Stomach (tissue), 9 donors: ENCODE data around the gene KCNA2. TPM values are rescaled to one million over a fixed set of nuclear protein-coding genes. Genes with fewer than 3 reads are reported as not detected.

ENCODE experiments used
- DNase-seq, 2 donors: peaks; one replicate each; pipeline versions ENCODE4 v3.0.0 to v3.0.0-alpha.2; 2013 to 2019
- H3K27ac ChIP-seq, 5 donors: fragments of 200-600 bp in 4 of 5; sonication (generic) in 4 of 5; one replicate each; pipeline ENCODE4 v1.5.1; 2013 to 2019; ENCODE audit warnings: mild to moderate bottlenecking in 1 of 5, moderate library complexity in 1 of 5
- H3K27me3 ChIP-seq, 3 donors: fragments of 200-600 bp; sonication (generic); one replicate each; pipeline ENCODE4 v1.5.1; 2017 to 2019; ENCODE audit warnings: mixed run types in 1 of 3
- H3K36me3 ChIP-seq, 4 donors: fragments of 200-600 bp; sonication (generic); 1 replicate in 3 of 4; 2 replicates in 1 of 4; pipeline ENCODE4 v1.5.1; 2016 to 2019
- H3K4me1 ChIP-seq, 4 donors: fragments of 200-600 bp; sonication (generic); one replicate each; pipeline ENCODE4 v1.5.1; 2016 to 2019
- H3K4me3 ChIP-seq, 4 donors: fragments of 200-600 bp; sonication (generic) in 3 of 4; one replicate each; pipeline ENCODE4 v1.5.1; 2016 to 2019; ENCODE audit warnings: mild to moderate bottlenecking in 1 of 4
- H3K9me3 ChIP-seq, 4 donors: fragments of 200-600 bp; sonication (generic); one replicate each; pipeline ENCODE4 v1.5.1; 2016 to 2019
- EP300 ChIP-seq: sonication (generic); formaldehyde crosslinking; IDR thresholded peaks from one replicate; pipeline ENCODE4 v1.6.1; 2017; ENCODE audit warnings: antibody characterized with exemption
- POLR2A ChIP-seq, 4 donors: fragments of 450-650 bp; IDR thresholded peaks; one replicate each; pipeline ENCODE4 v1.6.1; 2016; ENCODE audit warnings: antibody characterized with exemption in 4 of 4, control low read depth in 2 of 4, mild to moderate bottlenecking in 1 of 4, moderate library complexity in 1 of 4
- POLR2AphosphoS5 ChIP-seq, 3 donors: sonication (generic); formaldehyde crosslinking; IDR thresholded peaks; one replicate each; pipeline ENCODE4 v1.6.1; 2016; ENCODE audit warnings: antibody characterized with exemption in 3 of 3
- WGBS, 5 donors: extraction: QIAGEN DNeasy Blood & Tissue Kit in 3 of 5; methylation state at CpG; one replicate each; pipeline versions ENCODE4 v1.1.5 to v1.1.7; 2013 to 2018; 5-methylcytosine and 5-hydroxymethylcytosine counted together
- intact Hi-C: fragments of 100-400 bp; cut with DNase I; formaldehyde crosslinking; loops from one replicate; pipeline ENCODE4 v1.15.1; 2023; ENCODE audit warnings: low total_unique reads
- polyA plus RNA-seq, 3 donors: library from polyadenylated mRNA; stranded (reverse); fragments of 200-250 nt; gene quantifications; one replicate each; pipeline ENCODE4 v1.2.3, GENCODE V29; 2013
- total RNA-seq, 5 donors: library from RNA; depleted of rRNA; stranded (reverse); fragments of >200 nt; gene quantifications; one replicate each; pipeline versions ENCODE4 v1.1.0 to v1.2.3, GENCODE V29; 2014 to 2016
- TF ChIP-seq, protein P1 (sequence below), 7 experiments: fragments of 450-650 bp in 4 of 7; fragments of 200-600 bp in 3 of 7; sonication (generic) in 3 of 7; IDR thresholded peaks; one replicate each; pipeline ENCODE4 v1.5.1; 2016 to 2019; ENCODE audit warnings: antibody characterized with exemption in 7 of 7, control low read depth in 2 of 7, mild to moderate bottlenecking in 1 of 7
- donor health status: healthy with polysubstance abuse.
- donor health status: Bipolar disorder and iron deficiency.
- donor health status: healthy.

Gene KCNA2
- total and polyA plus RNA-seq, 8 donors: under 0.01 to 42.0 (median 0.87) TPM; not detected in 3

- H3K36me3 ChIP-seq: no peaks in the 10 kb centered on the region
- H3K27ac ChIP-seq: no peak overlapping the region
- peaks cover 0 to 13% (median 5%) of the 10 kb centered on the region in 4 donors for H3K4me1 ChIP-seq
- H3K4me3 ChIP-seq: no peak overlapping the region
- H3K9me3 ChIP-seq: no peaks in the 10 kb centered on the region
- WGBS, 5 donors: 79 to 92% (median 89%) methylated on average over 8 of the region's 8 CpGs
- no peak for DNase-seq
- peaks cover 0 to 5% (median 0%) of the 10 kb centered on the region in 3 donors for H3K27me3 ChIP-seq
- no peak for TF ChIP-seq EP300
- TF ChIP-seq, protein P1, sequence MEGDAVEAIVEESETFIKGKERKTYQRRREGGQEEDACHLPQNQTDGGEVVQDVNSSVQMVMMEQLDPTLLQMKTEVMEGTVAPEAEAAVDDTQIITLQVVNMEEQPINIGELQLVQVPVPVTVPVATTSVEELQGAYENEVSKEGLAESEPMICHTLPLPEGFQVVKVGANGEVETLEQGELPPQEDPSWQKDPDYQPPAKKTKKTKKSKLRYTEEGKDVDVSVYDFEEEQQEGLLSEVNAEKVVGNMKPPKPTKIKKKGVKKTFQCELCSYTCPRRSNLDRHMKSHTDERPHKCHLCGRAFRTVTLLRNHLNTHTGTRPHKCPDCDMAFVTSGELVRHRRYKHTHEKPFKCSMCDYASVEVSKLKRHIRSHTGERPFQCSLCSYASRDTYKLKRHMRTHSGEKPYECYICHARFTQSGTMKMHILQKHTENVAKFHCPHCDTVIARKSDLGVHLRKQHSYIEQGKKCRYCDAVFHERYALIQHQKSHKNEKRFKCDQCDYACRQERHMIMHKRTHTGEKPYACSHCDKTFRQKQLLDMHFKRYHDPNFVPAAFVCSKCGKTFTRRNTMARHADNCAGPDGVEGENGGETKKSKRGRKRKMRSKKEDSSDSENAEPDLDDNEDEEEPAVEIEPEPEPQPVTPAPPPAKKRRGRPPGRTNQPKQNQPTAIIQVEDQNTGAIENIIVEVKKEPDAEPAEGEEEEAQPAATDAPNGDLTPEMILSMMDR (IDR thresholded peaks at IDR 0.05): no peak
- intact Hi-C loops: no loop called here
These were observed 22.1 kb downstream of the KCNA2 start for GRCh38 chr1:110584045-110584444.

GRCh38 chr1:110583505-110583904 lies 22.7 kb downstream of the KCNA2 start:
- TF ChIP-seq, protein P1 (IDR thresholded peaks at IDR 0.05): no peak
- TF ChIP-seq EP300: no peak
- no peak for TF ChIP-seq POLR2A (IDR thresholded peaks at IDR 0.05)
- no peak for TF ChIP-seq POLR2AphosphoS5 (IDR thresholded peaks at IDR 0.05)
- H3K4me3 ChIP-seq: no peak overlapping the region
- no peak for DNase-seq
- no peak overlapping the region for H3K27ac ChIP-seq
- no peaks in the 10 kb centered on the region for H3K36me3 ChIP-seq
- H3K9me3 ChIP-seq: no peaks in the 10 kb centered on the region
- H3K27me3 ChIP-seq: peaks cover 0 to 5% (median 0%) of the 10 kb centered on the region in 3 donors
- WGBS, 5 donors: 83 to 100% (median 91%) methylated on average over 5 of the region's 5 CpGs
- peaks cover 0 to 13% (median 5%) of the 10 kb centered on the region in 4 donors for H3K4me1 ChIP-seq
- intact Hi-C loops: no loop called here

DNA sequence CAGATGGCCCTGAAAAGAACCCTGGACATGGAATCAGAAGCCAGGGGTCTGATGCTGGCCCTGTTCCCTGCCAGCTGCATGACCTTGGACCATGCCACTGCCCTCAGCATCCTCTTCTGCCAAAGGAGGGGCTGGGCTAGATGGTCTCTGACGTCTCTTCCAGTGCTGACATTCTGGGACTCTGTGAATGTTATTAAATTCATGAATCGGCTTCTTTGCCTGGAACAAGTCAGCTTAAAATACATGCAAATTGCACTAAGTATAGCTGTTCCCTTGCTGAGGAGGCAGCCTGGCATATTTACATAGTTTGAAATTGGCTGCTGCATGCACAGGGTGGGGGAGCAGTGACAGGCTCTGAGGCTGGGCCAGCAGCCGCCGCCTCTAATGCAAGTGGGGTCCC lies 23.8 kb downstream of the KCNA2 start:
- no peaks in the 10 kb centered on the region for H3K36me3 ChIP-seq
- WGBS, 5 donors: 43 to 77% (median 65%) methylated on average over 4 of the region's 4 CpGs
- peaks cover 0 to 13% (median 5%) of the 10 kb centered on the region in 4 donors for H3K4me1 ChIP-seq
- DNase-seq: peak in 1 of 2 donors; percentile 24
- no peaks in the 10 kb centered on the region for H3K27me3 ChIP-seq
- no peak overlapping the region for H3K27ac ChIP-seq
- TF ChIP-seq POLR2AphosphoS5 (IDR thresholded peaks at IDR 0.05): peak in 1 of 3 donors; percentile 59
- TF ChIP-seq, protein P1 (IDR thresholded peaks at IDR 0.05): no peak
- TF ChIP-seq EP300: no peak
- no peak overlapping the region for H3K4me3 ChIP-seq
- H3K9me3 ChIP-seq: no peaks in the 10 kb centered on the region
- intact Hi-C loops: no loop called here

DNA sequence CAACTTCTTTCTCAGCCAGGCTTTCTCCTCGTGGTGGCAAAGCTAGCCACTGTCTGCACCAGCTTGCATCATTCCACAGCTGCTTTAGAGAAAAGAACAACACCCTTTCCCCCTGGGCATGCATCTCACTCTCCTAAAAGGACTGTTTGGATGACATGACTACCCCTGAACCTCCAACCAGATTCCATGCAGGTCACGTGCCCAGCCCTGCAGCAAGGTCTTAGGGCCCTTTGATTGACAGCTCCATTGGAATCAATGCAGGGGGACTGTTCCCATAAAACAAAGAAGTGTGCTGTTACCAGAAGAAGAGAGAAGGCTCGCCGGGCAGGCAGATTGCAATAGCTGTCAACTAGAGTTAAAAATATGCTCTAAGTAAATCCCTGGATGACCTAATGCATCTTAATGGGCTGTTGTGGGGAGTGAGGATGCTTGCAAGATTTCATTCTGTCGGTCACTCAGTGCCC lies 24.4 kb downstream of the KCNA2 start:
- intact Hi-C loops: no loop called here
- H3K4me1 ChIP-seq: peaks cover 0 to 13% (median 5%) of the 10 kb centered on the region in 4 donors
- no peaks in the 10 kb centered on the region for H3K9me3 ChIP-seq
- H3K27me3 ChIP-seq: no peaks in the 10 kb centered on the region
- H3K27ac ChIP-seq: no peak overlapping the region
- no peak overlapping the region for H3K4me3 ChIP-seq
- no peaks in the 10 kb centered on the region for H3K36me3 ChIP-seq
- WGBS, 5 donors: 32 to 57% (median 47%) methylated on average over 5 of the region's 5 CpGs
- no peak for DNase-seq
- TF ChIP-seq, protein P1 (IDR thresholded peaks at IDR 0.05): no peak
- TF ChIP-seq POLR2A (IDR thresholded peaks at IDR 0.05) (no peak), EP300 (no peak), POLR2AphosphoS5 (IDR thresholded peaks at IDR 0.05) (no peak)
